Endometrial microvascular endothelial cells (primary cell): Measurements from ENCODE around the gene PKN1. TPM values are rescaled to one million over a fixed set of nuclear protein-coding genes. Genes with fewer than 3 reads are reported as not detected.

Experiments
- in situ Hi-C: cut with HindIII; loops from 2 replicates; pipeline ENCODE4 v1.10.0; 2017; ENCODE audit warnings: low sequenced_read_pairs, low pct_unique_long_range_greater_than_20kb; ENCODE audit errors: inconsistent ontology term
- total RNA-seq: library from RNA; depleted of rRNA; stranded (reverse); fragments of >200 nt; gene quantifications from one replicate; pipeline ENCODE4 v1.2.3, GENCODE V29; 2015; ENCODE audit errors: inconsistent ontology term

PKN1 gene
- total RNA-seq, 1 donor from 2014 or later, result 237 TPM

GRCh38 chr19:14476327-14476672 is 43.2 kb downstream of the PKN1 start:
- in situ Hi-C loops, result no loop called here

- in situ Hi-C loops, result no loop called here
Measured at GRCh38 chr19:14476673-14477401, 43.7 kb downstream of the PKN1 start.

GRCh38 chr19:14477418-14478112 is 44.5 kb downstream of the PKN1 start:
- in situ Hi-C loops, result no loop called here

GRCh38 chr19:14478113-14478545 is 45.0 kb downstream of the PKN1 start:
- in situ Hi-C loops, result no loop called here

GRCh38 chr19:14479309-14479974 is 46.3 kb downstream of the PKN1 start:
- in situ Hi-C loops, result no loop called here

GRCh38 chr19:14479975-14480699 is 47.0 kb downstream of the PKN1 start:
- in situ Hi-C loops, result no loop called here

- in situ Hi-C loops, result no loop called here
Measured at GRCh38 chr19:14480700-14481079, 47.6 kb downstream of the PKN1 start.

- in situ Hi-C loops, result no loop called here
Measured at GRCh38 chr19:14482172-14482941, 49.3 kb downstream of the PKN1 start.

- in situ Hi-C loops, result no loop called here
Measured at GRCh38 chr19:14487370-14488125, 54.4 kb downstream of the PKN1 start.

GRCh38 chr19:14492756-14493337 is 59.7 kb downstream of the PKN1 start:
- in situ Hi-C loops, result no loop called here

- in situ Hi-C loops, result no loop called here
Measured at GRCh38 chr19:14494411-14494810, 61.3 kb downstream of the PKN1 start.

GRCh38 chr19:14494910-14495671 is 62.0 kb downstream of the PKN1 start:
- in situ Hi-C loops, result no loop called here

GRCh38 chr19:14495672-14496028 is 62.5 kb downstream of the PKN1 start:
- in situ Hi-C loops, result no loop called here

- in situ Hi-C loops, result no loop called here
Measured at GRCh38 chr19:14496029-14496833, 63.1 kb downstream of the PKN1 start, which contains the start of gene GIPC1. GIPC1 (minus strand) TSS chr19:14496127; CDS start chr19:14482976, 13,151 bp downstream.

GRCh38 chr19:14496834-14497227 is 63.7 kb downstream of the PKN1 start:
- in situ Hi-C loops, result no loop called here

- in situ Hi-C loops, result no loop called here
Measured at GRCh38 chr19:14497228-14497921, 64.3 kb downstream of the PKN1 start.
